ENCODE data around the gene NCAPG2.

Gene NCAPG2

GRCh38 chr7:158611541-158611940 is 93.1 kb downstream of the NCAPG2 start:
- no peak for TF ChIP-seq SIN3A (IDR thresholded peaks at IDR 0.05; ENCODE audit: borderline replicate concordance, insufficient read depth, low read length)
- TF ChIP-seq TAF1 (IDR thresholded peaks at IDR 0.05; ENCODE audit: borderline replicate concordance, insufficient read depth, low read length), result no peak
- TF ChIP-seq POLR2AphosphoS5 (IDR thresholded peaks at IDR 0.05; ENCODE audit: low read depth, low read length), result no peak
- no peak for TF ChIP-seq FOXP2 (optimal IDR thresholded peaks at IDR 0.05; ENCODE audit: borderline replicate concordance, extremely low read depth, extremely low read length, insufficient read depth)
- TF ChIP-seq REST (IDR thresholded peaks at IDR 0.05; ENCODE audit: insufficient read depth in 1 of 2, low read depth in 2 of 2, low read length in 2 of 2), result no peak

GRCh38 chr7:158609313-158609974 is 95.2 kb downstream of the NCAPG2 start:
- TF ChIP-seq FOXP2 (optimal IDR thresholded peaks at IDR 0.05; ENCODE audit: borderline replicate concordance, extremely low read depth, extremely low read length, insufficient read depth), result no peak
- TF ChIP-seq POLR2AphosphoS5 (IDR thresholded peaks at IDR 0.05; ENCODE audit: low read depth, low read length), result no peak
- no peak for TF ChIP-seq REST (IDR thresholded peaks at IDR 0.05; ENCODE audit: insufficient read depth in 1 of 2, low read depth in 2 of 2, low read length in 2 of 2)
- no peak for TF ChIP-seq TAF1 (IDR thresholded peaks at IDR 0.05; ENCODE audit: borderline replicate concordance, insufficient read depth, low read length)
- no peak for TF ChIP-seq SIN3A (IDR thresholded peaks at IDR 0.05; ENCODE audit: borderline replicate concordance, insufficient read depth, low read length)

- no peak for TF ChIP-seq SIN3A (IDR thresholded peaks at IDR 0.05; ENCODE audit: borderline replicate concordance, insufficient read depth, low read length)
- TF ChIP-seq POLR2AphosphoS5 (IDR thresholded peaks at IDR 0.05; ENCODE audit: low read depth, low read length), result no peak
- TF ChIP-seq FOXP2 (optimal IDR thresholded peaks at IDR 0.05; ENCODE audit: borderline replicate concordance, extremely low read depth, extremely low read length, insufficient read depth), result no peak
- TF ChIP-seq REST (IDR thresholded peaks at IDR 0.05; ENCODE audit: insufficient read depth in 1 of 2, low read depth in 2 of 2, low read length in 2 of 2), result no peak
- TF ChIP-seq TAF1 (IDR thresholded peaks at IDR 0.05; ENCODE audit: borderline replicate concordance, insufficient read depth, low read length), result no peak
These were observed 97.0 kb downstream of the NCAPG2 start for GRCh38 chr7:158607563-158607962.

- no peak for TF ChIP-seq POLR2AphosphoS5 (IDR thresholded peaks at IDR 0.05; ENCODE audit: low read depth, low read length)
- no peak for TF ChIP-seq REST (IDR thresholded peaks at IDR 0.05; ENCODE audit: insufficient read depth in 1 of 2, low read depth in 2 of 2, low read length in 2 of 2)
- TF ChIP-seq TAF1 (IDR thresholded peaks at IDR 0.05; ENCODE audit: borderline replicate concordance, insufficient read depth, low read length), result no peak
- TF ChIP-seq FOXP2 (optimal IDR thresholded peaks at IDR 0.05; ENCODE audit: borderline replicate concordance, extremely low read depth, extremely low read length, insufficient read depth), result no peak
- TF ChIP-seq SIN3A (IDR thresholded peaks at IDR 0.05; ENCODE audit: borderline replicate concordance, insufficient read depth, low read length), result no peak
These were observed 97.8 kb downstream of the NCAPG2 start for GRCh38 chr7:158606671-158607424.

All from PFSK-1 (cell line).